Gastroesophageal sphincter (tissue), 4 donors: ENCODE results near the gene DUSP3. TPM values are rescaled to one million over a fixed set of nuclear protein-coding genes. Genes with fewer than 3 reads are reported as not detected.

ENCODE experiments used
- ATAC-seq: fragments of 150-250 bp; one replicate; pipeline ENCODE4 v1.9.1; 2016; ENCODE audit warnings: mild to moderate bottlenecking, moderate library complexity
- H3K27ac ChIP-seq, 4 donors: fragments of 200-600 bp; sonication (generic) in 3 of 4; 1 replicate in 3 of 4; 2 replicates in 1 of 4; pipeline ENCODE4 v1.5.1; 2016 to 2019
- H3K27me3 ChIP-seq: fragments of 200-600 bp; sonication (generic); one replicate; pipeline ENCODE4 v1.5.1; 2019
- H3K36me3 ChIP-seq, 2 donors: fragments of 200-600 bp; sonication (generic); one replicate each; pipeline ENCODE4 v1.5.1; 2019; ENCODE audit warnings: control low read depth in 1 of 2
- H3K4me1 ChIP-seq, 3 donors: fragments of 200-600 bp; sonication (generic); 1 replicate in 2 of 3; 2 replicates in 1 of 3; pipeline ENCODE4 v1.5.1; 2016 to 2019; ENCODE audit warnings: control low read depth in 2 of 3
- H3K4me3 ChIP-seq, 2 donors: fragments of 200-600 bp; sonication (generic); one replicate each; pipeline ENCODE4 v1.5.1; 2019; ENCODE audit warnings: mild to moderate bottlenecking in 1 of 2, moderate library complexity in 1 of 2
- H3K9me3 ChIP-seq, 3 donors: fragments of 200-600 bp; sonication (generic); one replicate each; pipeline ENCODE4 v1.5.1; 2017 to 2019; ENCODE audit warnings: control low read depth in 2 of 3
- EP300 ChIP-seq: sonication (generic); formaldehyde crosslinking; IDR thresholded peaks from one replicate; pipeline ENCODE4 v1.6.1; 2017; ENCODE audit warnings: antibody characterized with exemption, mild to moderate bottlenecking
- POLR2A ChIP-seq, 2 donors: fragments of 450-650 bp; IDR thresholded peaks; one replicate each; pipeline ENCODE4 v1.6.1; 2017; ENCODE audit warnings: antibody characterized with exemption in 2 of 2, mild to moderate bottlenecking in 2 of 2, moderate library complexity in 1 of 2
- POLR2AphosphoS5 ChIP-seq: sonication (generic); formaldehyde crosslinking; IDR thresholded peaks from one replicate; pipeline ENCODE4 v1.6.1; 2017; ENCODE audit warnings: antibody characterized with exemption
- WGBS, 2 donors: methylation state at CpG; one replicate each; pipeline ENCODE4 v1.1.5; 2018; ENCODE audit warnings: low coverage in 1 of 2; 5-methylcytosine and 5-hydroxymethylcytosine counted together
- total RNA-seq, 4 donors: library from RNA; depleted of rRNA; stranded (reverse); fragments of >200 nt; gene quantifications; one replicate each; pipeline ENCODE4 v1.1.0, GENCODE V29; 2016
- TF ChIP-seq, protein P1 (sequence below), 4 experiments: fragments of 200-600 bp in 2 of 4; fragments of 450-650 bp in 2 of 4; sonication (generic) in 1 of 4; IDR thresholded peaks; one replicate each; pipeline ENCODE4 v1.5.1; 2017 to 2019; ENCODE audit warnings: antibody characterized with exemption in 4 of 4, mild to moderate bottlenecking in 2 of 4, moderate library complexity in 2 of 4

DUSP3 gene
- total RNA-seq, 4 donors from 2014 or later: 127 to 228 (median 154) TPM

DNA sequence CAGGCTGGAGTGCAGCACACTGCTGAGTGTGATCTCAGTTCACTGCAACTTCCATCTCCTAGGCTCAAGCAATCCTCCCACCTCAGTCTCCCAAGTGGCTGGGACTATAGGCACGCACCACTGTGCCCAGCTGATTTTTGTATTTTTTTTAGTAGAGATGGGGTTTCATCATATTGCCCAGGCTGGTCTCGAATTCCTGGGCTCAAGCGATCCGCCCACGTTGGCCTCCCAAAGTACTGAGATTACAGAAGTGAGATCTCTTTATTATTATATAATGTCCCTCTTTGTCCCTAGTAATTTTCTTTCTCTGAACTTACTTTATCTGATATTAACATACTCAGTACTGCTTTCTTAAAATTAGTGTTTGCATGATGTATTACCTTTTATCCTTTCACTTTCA lies 9.8 kb upstream of the DUSP3 start:
- no peak for ATAC-seq
- H3K4me3 ChIP-seq: no peak overlapping the region
- H3K4me1 ChIP-seq: no peaks in the 10 kb centered on the region
- peaks cover 8% of the 10 kb centered on the region for H3K27me3 ChIP-seq
- H3K36me3 ChIP-seq: no peaks in the 10 kb centered on the region
- H3K9me3 ChIP-seq: no peaks in the 10 kb centered on the region
- TF ChIP-seq POLR2A (IDR thresholded peaks at IDR 0.05) (no peak), EP300 (no peak), POLR2AphosphoS5 (no peak)
- TF ChIP-seq, protein P1, sequence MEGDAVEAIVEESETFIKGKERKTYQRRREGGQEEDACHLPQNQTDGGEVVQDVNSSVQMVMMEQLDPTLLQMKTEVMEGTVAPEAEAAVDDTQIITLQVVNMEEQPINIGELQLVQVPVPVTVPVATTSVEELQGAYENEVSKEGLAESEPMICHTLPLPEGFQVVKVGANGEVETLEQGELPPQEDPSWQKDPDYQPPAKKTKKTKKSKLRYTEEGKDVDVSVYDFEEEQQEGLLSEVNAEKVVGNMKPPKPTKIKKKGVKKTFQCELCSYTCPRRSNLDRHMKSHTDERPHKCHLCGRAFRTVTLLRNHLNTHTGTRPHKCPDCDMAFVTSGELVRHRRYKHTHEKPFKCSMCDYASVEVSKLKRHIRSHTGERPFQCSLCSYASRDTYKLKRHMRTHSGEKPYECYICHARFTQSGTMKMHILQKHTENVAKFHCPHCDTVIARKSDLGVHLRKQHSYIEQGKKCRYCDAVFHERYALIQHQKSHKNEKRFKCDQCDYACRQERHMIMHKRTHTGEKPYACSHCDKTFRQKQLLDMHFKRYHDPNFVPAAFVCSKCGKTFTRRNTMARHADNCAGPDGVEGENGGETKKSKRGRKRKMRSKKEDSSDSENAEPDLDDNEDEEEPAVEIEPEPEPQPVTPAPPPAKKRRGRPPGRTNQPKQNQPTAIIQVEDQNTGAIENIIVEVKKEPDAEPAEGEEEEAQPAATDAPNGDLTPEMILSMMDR (IDR thresholded peaks at IDR 0.05): no peak
- H3K27ac ChIP-seq: no peak overlapping the region
- WGBS, 2 donors: 87 to 96% methylated on average over 5 of the region's 5 CpGs

DNA sequence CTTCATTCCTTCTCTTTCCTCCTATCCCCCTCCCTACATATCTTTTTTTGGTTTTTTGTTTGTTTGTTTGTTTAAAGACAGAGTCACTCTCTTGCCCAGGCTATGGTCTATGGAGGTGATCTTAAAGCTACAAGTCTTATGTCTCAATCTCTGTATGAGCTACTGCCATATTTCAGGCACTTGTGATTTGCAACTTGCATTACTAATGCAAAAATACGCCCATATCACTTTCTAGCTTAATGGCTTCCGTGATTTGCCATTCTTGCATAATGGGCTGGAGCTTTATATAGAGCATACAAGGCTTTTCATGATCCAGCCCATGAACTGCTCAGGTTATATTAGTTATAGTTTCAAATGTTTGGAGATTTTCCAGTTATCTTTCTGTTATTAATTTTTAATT lies 9.0 kb upstream of the DUSP3 start:
- Histone ChIP-seq H3K9me3 (no peaks in the 10 kb centered on the region), H3K4me3 (no peak overlapping the region), H3K27me3 (peaks cover 8% of the 10 kb centered on the region), H3K36me3 (no peaks in the 10 kb centered on the region), H3K27ac (no peak overlapping the region), H3K4me1 (no peaks in the 10 kb centered on the region)
- ATAC-seq: no peak
- TF ChIP-seq, protein P1 (IDR thresholded peaks at IDR 0.05): no peak
- TF ChIP-seq POLR2A (IDR thresholded peaks at IDR 0.05) (no peak), EP300 (no peak), POLR2AphosphoS5 (no peak)
- WGBS, 2 donors: 59 to 75% methylated on average over 2 of the region's 2 CpGs

DNA sequence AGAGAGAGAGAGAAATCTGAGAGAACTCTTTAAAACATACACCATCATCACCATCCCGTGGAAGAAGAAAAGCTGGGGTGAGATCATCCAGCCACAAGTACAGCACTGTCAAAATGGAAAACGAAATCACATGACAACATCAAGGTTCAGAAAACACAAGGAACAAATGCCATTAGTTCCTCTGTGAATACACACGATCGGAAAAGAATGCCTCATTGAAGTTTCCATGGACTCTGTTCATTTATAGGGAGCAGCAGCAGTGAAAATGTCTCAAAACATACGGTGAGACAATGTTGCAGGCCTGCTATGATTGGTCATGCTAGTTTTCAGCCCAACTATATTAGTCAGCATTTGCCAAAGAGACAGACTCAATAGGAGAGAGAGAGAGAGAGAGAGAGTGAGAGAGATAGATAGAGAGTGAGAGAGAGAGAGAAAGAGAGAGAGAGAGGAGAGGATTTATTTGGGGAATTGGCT lies 5.9 kb upstream of the DUSP3 start:
- Histone ChIP-seq H3K36me3 (no peaks in the 10 kb centered on the region), H3K27ac (no peak overlapping the region), H3K4me3 (no peak overlapping the region), H3K4me1 (peaks cover 0 to 6% (median 0%) of the 10 kb centered on the region in 3 donors), H3K27me3 (no peaks in the 10 kb centered on the region), H3K9me3 (no peaks in the 10 kb centered on the region)
- WGBS, 2 donors: 57 to 74% methylated on average over 3 to 5 of the region's 5 CpGs
- TF ChIP-seq POLR2AphosphoS5: no peak
- TF ChIP-seq, protein P1 (IDR thresholded peaks at IDR 0.05): no peak
- no peak for TF ChIP-seq EP300
- no peak for TF ChIP-seq POLR2A (IDR thresholded peaks at IDR 0.05)
- ATAC-seq: no peak

DNA sequence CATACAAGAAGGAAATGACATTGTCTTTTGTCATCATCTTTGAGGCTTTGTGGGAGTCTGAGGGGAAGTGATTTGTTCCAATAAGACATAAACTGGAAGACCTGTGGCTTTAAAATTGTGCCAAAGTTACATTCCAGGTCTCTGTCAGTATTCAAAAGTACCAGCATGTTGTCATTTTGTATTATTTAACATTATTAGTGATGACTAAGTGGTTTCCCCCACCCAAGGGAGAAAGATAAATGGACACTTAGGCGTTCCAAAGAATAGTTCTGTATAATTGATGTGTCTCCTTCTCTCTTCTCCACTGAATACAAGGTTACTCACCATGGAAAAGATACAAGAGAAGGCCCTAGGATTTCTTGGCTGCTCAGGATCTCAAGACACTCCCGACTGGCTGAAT lies 5.3 kb upstream of the DUSP3 start:
- ATAC-seq: no peak
- Histone ChIP-seq H3K9me3 (no peaks in the 10 kb centered on the region), H3K4me3 (no peak overlapping the region), H3K27ac (no peak overlapping the region), H3K4me1 (peaks cover 0 to 12% (median 0%) of the 10 kb centered on the region in 3 donors), H3K27me3 (no peaks in the 10 kb centered on the region), H3K36me3 (no peaks in the 10 kb centered on the region)
- no peak for TF ChIP-seq POLR2A (IDR thresholded peaks at IDR 0.05)
- TF ChIP-seq, protein P1 (IDR thresholded peaks at IDR 0.05): no peak
- TF ChIP-seq POLR2AphosphoS5: no peak
- TF ChIP-seq EP300: no peak
- WGBS, 2 donors: 80% methylated on average over 1 of the region's 2 CpGs; no CpG with 5 or more reads in 1 of the 2 donors

DNA sequence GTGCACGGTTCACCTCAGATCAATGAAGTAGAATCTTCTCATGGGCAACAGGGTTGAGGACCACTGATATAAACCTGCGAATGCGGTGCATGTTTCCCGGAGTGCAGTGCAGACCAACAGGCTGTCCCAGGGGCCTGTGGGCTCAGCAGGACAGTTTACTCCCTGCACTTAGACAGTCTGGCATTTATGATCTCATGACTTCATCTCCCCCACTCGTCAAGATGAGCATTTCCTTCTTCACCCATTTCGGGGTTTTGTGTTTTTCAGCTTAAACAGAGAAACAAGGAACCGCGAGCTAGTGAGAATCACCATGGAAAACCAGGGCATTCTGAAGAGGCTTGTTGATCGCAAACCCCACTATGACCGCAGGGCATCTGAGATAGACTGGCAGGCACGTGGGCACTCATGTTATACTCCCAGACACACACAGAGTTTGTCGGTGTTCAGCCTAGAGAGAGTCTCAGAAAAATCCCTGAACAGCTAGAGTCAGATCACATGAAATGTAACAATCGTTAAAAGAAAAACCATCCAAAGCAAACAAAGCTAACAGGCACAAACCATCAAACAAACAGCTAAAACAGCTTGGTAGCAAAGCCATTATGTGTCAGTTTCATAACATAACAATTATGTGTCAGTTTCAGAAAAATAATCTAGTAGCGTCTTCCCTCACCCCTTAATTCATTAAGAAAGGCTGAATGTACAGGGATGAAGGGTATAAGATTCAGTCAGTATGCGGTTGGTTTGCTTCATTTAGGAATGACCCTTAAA lies 4.3 kb upstream of the DUSP3 start:
- WGBS, 2 donors: 82 to 85% methylated on average over 9 to 13 of the region's 15 CpGs
- H3K4me1 ChIP-seq: peaks cover 0 to 13% (median 0%) of the 10 kb centered on the region in 3 donors
- H3K36me3 ChIP-seq: no peaks in the 10 kb centered on the region
- TF ChIP-seq POLR2AphosphoS5: no peak
- TF ChIP-seq, protein P1 (IDR thresholded peaks at IDR 0.05): no peak
- no peak for TF ChIP-seq POLR2A (IDR thresholded peaks at IDR 0.05)
- TF ChIP-seq EP300: no peak
- H3K27ac ChIP-seq: no peak overlapping the region
- no peaks in the 10 kb centered on the region for H3K27me3 ChIP-seq
- ATAC-seq: no peak
- no peak overlapping the region for H3K4me3 ChIP-seq
- H3K9me3 ChIP-seq: no peaks in the 10 kb centered on the region
